ENCODE measurements around the gene C1orf122.

C1orf122 gene

DNA sequence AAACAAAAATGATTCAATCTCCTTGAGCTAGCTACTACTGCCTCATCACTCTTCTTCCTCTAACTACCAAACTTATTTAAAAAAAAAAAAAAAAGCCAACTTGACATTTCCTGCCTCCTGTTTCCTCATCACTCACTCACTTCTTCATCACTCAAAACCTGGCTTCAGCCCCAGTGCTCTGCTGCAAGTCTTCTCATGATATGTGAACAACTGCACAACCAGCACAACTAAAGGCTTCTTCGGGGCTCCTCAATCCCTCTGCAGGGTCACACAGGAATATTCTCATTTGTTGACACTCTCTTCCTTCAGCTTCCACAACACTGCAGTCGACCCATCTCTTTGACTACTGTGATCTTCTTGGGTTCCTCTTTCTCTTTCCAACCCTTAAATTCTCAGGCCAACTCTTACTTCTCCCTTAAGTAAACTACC, 44.2 kb downstream of the C1orf122 start:
- no peak for DNase-seq (ENCODE audit: low read depth)

GRCh38 chr1:37853157-37853556, 45.6 kb downstream of the C1orf122 start:
- TF ChIP-seq, protein P1, sequence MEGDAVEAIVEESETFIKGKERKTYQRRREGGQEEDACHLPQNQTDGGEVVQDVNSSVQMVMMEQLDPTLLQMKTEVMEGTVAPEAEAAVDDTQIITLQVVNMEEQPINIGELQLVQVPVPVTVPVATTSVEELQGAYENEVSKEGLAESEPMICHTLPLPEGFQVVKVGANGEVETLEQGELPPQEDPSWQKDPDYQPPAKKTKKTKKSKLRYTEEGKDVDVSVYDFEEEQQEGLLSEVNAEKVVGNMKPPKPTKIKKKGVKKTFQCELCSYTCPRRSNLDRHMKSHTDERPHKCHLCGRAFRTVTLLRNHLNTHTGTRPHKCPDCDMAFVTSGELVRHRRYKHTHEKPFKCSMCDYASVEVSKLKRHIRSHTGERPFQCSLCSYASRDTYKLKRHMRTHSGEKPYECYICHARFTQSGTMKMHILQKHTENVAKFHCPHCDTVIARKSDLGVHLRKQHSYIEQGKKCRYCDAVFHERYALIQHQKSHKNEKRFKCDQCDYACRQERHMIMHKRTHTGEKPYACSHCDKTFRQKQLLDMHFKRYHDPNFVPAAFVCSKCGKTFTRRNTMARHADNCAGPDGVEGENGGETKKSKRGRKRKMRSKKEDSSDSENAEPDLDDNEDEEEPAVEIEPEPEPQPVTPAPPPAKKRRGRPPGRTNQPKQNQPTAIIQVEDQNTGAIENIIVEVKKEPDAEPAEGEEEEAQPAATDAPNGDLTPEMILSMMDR (IDR thresholded peaks at IDR 0.05; ENCODE audit: insufficient read depth, low read depth, low read length, missing control alignments) = no peak
- DNase-seq (ENCODE audit: low read depth) = no peak
- no peak overlapping the region for H3K4me3 ChIP-seq (ENCODE audit: low read depth, low read length)

More for the DNA sequence above, 44.2 kb downstream of the C1orf122 start:
- no peak overlapping the region for H3K4me3 ChIP-seq (ENCODE audit: low read depth, low read length)
- TF ChIP-seq, protein P1 (IDR thresholded peaks at IDR 0.05; ENCODE audit: insufficient read depth, low read depth, low read length, missing control alignments) = no peak

DNA sequence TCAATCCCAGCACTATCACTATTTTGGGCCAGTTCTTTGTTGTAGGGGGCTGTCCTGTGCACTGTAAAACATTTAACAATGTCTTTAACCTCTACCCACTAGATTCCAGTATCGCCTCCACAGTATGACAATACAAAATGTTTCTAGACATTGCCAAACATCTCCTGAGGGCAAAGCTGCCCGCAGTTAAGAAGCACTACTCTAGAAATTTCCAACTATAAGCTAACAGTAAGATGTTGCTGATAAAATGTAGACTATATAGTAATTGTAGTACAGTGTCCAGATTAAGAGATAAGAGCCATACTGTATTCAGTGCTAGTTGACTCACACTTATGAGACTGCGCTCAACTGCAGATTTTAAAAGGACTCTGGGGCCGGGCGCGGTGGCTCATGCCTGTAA, 46.8 kb downstream of the C1orf122 start:
- DNase-seq (ENCODE audit: low read depth) = no peak

More for the DNA sequence above, 46.8 kb downstream of the C1orf122 start:
- no peak overlapping the region for H3K4me3 ChIP-seq (ENCODE audit: low read depth, low read length)
- TF ChIP-seq, protein P1 (IDR thresholded peaks at IDR 0.05; ENCODE audit: insufficient read depth, low read depth, low read length, missing control alignments) = no peak
